ENCODE data around the gene CAMK1D.

DNA sequence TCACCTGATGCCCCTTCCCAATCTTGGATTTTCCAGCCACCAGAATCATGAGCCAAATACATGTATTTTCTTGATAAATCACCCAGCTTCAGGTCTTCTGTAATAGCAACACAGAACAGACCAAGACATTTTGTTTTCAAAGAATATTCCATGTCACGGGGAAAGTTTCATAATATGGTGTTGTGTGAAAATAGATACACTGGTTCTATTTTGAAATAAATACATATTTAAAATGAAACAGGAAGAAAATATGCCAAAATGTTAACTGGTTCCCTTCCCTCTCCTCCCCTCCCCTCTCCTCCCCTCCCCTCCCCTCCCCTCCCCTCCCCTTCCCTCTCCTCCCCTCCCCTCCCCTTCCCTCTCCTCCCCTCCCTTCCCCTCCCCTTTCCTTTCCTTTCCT is 30.3 kb upstream of the CAMK1D start:
- no peak for TF ChIP-seq EZH2 (IDR thresholded peaks at IDR 0.05; ENCODE audit: borderline replicate concordance, low read length)
- TF ChIP-seq, protein P1, sequence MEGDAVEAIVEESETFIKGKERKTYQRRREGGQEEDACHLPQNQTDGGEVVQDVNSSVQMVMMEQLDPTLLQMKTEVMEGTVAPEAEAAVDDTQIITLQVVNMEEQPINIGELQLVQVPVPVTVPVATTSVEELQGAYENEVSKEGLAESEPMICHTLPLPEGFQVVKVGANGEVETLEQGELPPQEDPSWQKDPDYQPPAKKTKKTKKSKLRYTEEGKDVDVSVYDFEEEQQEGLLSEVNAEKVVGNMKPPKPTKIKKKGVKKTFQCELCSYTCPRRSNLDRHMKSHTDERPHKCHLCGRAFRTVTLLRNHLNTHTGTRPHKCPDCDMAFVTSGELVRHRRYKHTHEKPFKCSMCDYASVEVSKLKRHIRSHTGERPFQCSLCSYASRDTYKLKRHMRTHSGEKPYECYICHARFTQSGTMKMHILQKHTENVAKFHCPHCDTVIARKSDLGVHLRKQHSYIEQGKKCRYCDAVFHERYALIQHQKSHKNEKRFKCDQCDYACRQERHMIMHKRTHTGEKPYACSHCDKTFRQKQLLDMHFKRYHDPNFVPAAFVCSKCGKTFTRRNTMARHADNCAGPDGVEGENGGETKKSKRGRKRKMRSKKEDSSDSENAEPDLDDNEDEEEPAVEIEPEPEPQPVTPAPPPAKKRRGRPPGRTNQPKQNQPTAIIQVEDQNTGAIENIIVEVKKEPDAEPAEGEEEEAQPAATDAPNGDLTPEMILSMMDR (conservative IDR thresholded peaks at IDR 0.05 in 1 of 2, IDR thresholded peaks at IDR 0.05 in 1 of 2; ENCODE audit: extremely low read depth in 1 of 2, insufficient read depth in 1 of 2, low read depth in 1 of 2, low read length in 2 of 2) = no peak
